HG03045 (cell line): ENCODE measurements around the gene GALNT10.

Source experiments
- ATAC-seq: cut with Tn5 transposase; IDR thresholded peaks from one replicate; pipeline ENCODE4 v1.9.1; 2021; ENCODE audit warnings: mild to moderate bottlenecking, moderate library complexity; ENCODE audit not compliant: unreplicated experiment

Gene GALNT10

DNA sequence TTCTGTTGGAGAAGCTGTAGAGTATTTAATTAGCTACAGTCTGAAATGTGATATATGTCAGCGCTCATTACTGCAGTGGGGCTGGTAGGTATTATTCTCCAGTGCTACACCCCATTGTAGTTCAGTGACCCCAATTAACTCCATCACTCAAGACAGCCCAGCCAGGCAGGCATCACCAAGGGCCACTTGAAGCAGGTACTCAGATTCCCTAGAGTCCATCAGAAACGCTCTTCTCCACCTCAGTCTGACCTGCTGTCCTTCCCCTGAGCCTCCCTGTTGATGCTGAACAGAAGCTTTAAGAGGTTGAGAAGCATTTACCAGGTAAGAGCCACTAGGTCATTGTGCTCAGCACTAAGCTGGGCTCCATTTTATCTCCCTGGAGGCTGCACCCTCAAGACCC is 71.8 kb downstream of the GALNT10 start:
- ATAC-seq, result no peak

DNA sequence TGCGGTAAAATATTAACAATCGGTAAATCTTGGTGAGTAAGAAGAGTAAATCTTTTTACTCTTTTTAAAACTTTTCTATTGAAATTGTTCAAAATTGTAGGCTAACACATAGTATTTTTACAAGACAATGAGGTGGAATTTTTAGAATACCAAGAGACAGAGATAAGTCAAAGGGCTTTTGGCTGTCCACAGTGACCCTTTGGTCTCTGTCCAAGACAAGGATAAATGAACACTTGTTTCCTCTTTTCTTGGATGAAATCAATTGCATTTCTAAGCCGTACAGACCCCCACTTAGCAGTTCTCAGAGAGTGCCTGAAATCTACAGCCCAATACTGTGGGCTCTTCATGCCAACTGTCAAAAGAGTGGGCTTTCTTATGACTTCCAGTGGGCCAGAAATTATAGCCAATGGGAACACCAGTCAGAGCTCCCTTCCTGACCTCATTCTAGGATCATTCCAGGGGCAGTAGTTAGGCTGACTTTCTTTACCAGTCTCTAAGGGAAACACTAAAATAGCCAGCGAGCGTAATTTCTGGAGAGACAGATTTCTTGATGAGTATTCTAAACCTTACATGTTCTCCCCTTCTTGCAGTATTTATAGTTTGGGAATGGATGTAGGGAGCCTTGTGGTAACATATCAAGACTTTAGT is 74.1 kb downstream of the GALNT10 start:
- ATAC-seq, result no peak

DNA sequence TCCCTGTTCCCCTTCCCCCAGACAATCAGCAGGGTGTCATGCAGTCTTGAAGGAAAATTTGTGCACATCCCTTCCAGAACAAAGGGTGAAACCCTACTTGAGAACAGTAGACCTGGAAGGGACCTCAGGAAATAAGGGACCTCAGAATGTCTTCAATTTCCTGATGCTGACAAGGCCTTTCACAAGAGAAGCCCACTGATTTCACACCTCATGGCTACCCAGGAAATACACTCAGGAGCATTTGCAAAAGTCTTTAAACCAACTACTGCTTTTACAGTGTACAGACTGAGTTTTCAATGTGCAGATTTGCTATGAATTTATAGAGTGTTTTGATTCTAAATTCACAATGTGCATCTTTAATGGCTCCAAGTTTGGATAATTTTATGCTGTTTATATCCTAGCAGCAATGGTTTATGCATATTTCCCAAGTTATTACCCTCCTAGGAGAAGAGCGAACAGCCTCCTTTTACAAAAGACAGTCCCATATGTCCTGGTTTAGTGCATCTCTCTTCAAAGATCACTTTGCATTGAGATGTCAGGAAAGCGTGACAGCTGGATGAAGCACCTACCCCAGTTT is 74.8 kb downstream of the GALNT10 start:
- ATAC-seq, result no peak

DNA sequence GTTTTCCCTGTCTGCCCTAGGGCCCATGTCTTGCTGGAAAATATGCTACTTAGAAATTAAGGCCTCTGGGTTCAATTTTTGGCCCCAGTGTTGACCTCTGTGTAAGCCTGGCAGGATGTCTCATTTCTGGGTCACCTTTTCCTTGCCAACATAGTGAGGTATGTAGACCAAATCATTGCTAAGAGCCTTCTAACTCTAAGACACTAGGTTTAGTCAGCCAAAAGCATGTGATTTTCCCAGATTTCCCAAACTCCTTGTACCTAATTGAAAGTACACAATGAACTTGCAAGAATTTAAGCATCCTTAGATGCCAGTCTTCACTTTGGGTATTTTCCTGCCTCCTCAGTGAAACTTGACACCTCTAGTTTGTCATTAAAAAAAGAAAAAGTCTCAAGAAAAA is 77.0 kb downstream of the GALNT10 start:
- no peak for ATAC-seq

DNA sequence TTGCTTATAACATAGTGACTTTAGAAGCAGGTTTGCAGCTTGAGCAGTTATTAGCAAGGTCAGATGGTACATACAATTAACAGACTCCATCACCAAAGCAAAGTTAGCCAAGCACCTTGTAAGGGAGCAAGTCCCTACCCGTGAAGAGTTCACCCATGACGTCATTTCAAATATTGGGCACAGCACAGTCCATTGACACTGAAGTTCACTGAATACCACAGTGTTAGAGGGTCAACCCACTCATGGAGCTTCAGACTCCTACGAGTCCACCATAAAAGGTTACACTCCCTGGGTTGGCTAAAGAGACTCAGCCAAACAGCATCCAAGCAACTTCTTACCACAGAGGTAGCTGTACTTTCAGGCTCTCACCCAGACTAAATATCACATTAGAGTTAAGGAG is 77.5 kb downstream of the GALNT10 start:
- ATAC-seq, result no peak

DNA sequence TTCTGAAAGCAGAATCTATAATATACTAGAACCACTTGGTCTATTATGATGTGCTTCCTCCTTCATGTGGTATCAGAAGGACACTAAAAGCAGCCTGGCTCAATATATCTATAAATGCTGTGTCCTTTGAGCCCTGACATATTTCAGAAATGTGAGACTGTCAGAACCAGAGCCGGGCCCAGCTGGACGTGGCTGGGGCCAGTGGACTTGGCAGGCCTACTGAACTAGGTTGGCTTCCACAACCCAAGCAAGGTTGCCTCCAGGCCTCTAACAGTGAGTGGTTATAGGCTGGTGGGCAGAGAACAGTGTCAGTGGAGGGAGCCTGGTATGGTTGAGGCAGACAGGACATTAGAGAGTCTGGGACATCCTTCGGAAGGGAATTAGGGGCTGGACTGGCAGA is 78.9 kb downstream of the GALNT10 start:
- no peak for ATAC-seq

DNA sequence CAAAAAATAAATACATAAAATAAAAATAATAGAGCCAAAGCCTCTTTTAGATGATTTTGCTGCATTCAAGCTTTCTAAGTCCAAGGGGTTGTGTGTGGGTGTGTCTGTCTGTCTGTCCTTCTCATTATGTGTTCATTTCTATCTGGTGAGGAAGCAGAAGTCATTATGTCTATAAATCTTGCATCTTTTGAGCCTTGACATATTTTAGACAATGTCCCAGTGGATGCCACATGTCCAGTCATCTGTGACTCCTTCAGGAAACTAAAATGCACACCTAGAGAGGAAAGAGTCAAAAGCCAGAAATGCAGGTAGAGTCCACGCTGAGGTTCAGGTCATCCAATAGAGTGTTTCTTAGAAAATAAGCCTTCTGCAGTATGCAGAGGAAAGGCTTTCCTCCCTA is 80.9 kb downstream of the GALNT10 start:
- no peak for ATAC-seq

DNA sequence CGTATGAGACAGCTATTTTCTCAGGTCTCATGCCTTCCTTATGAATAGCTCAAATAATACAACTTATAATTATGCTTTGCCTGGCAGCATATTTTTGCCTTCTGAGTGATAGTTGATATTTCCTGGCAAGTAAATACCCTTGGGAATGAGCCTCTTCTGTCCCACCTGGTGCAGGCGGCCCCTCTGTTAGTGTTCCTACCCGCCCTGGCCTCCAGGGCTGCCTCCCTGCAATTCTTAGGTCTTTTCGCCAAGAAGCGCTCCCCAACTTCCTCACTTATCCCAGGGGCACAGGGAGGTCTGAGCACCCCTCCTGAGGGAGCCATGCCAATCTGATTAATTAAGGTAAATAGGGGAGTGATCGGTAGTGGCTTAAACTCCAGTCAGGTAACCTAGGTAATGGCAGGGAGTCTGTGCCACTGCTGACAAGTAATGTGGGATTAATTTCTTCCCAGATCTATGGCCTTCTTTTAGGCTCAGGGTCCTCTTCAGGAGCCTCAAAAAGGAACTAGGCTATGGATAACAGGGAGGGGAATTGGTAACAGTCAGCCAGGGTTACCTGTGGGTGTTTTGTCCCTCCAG is 81.5 kb downstream of the GALNT10 start:
- no peak for ATAC-seq

DNA sequence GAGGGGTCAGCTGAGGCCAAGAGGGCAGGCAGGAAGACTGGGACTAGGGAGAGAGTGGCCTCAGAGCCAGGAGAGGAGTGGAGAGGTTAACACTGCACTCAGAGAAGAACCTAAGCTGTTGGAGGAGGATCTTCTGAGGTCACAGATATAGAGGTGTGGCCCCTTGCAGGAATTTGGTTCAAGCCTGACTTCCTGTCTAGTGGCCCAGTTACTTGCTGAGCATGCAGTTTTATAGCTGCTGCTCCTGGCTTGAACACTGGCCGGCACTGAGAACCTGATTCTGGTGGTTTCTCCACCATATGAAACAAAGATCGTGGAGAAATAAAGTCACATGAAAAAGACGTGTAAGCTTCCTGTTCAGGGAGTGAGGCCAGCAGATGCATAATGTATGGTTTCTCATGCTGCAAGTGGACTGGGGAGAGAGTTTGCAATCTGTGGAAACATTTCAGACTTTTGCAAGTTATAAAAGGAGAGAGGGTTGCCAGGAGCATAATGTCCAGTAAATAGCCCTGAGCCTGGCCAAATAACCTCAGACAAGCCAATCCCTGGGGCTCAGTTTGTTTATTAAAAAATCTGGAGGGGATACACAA is 82.6 kb downstream of the GALNT10 start:
- ATAC-seq, result peak; percentile 41

DNA sequence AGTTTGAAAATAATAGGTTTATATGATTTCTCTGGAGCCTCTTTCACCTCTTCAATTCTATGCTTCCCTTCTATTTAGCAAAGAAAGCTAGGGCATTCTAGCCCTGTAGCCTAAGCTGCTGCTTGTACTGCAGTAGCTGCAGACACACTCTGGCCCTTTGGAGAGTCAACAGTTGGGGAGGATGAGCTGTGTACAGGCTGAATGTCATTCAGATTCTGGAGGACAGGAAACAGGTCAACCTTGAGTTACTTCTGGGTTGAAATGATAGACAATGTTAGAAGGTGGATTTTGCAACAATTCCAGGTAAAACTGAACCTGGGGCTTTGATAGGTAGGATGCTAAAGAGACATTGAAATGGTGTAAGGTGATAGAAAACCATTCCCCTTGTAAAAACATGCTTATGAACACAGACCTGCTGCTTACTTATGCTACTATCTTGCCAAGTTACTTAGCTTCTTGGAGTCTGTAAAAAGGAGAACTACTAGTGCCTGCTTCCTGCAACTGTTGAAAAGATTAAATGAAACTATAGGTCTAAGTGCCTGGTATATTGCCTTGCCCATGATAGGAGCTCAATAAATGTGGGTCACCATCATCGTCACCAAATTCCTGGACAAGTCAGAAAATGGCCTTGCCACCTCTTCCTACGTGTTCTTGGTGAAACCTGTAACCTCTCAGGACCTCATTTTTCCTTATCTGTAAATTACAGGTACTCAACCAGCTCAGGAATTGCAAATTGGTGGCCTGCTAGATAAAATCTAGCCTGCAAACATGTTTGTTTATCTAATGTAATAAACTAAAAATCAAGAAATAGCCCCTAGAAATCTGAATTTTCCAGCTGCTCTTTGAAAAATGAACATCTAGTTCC is 83.7 kb downstream of the GALNT10 start:
- no peak for ATAC-seq

DNA sequence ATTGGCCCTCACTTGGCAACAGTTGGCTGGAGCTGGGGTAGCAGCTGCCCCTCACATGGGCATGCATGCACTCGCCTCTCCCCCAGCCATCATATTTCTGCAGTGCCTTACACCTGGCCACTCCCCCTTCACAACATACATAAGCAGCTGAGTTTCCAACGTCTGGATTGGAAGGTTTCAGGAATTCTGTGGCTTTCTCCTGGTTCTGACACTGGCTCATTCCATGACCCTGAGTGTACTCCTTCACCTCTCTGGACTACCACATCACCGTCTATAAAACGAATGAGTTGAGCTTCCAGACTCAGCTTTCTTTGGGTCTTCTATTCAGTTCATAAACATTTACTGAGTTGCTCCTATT is 84.3 kb downstream of the GALNT10 start:
- no peak for ATAC-seq

DNA sequence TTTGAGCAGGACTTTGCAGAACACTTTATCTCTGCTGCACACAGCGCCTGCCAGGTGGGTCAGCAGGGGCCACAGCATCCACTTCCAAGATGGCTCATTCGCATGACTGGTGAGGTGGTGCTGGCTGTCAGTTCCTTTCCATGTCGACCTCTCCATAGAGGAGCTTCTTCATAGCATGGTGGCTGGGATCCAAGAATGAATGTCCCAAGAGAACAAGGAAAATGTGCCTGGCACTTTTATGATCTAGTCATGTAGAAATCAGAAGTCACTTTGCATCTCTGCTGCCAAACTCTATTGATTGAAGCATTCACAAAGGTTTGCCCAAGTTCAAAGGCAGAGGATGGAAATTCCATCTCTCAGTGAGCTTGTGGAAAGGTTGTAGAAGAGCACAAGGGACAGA is 85.0 kb downstream of the GALNT10 start:
- no peak for ATAC-seq

DNA sequence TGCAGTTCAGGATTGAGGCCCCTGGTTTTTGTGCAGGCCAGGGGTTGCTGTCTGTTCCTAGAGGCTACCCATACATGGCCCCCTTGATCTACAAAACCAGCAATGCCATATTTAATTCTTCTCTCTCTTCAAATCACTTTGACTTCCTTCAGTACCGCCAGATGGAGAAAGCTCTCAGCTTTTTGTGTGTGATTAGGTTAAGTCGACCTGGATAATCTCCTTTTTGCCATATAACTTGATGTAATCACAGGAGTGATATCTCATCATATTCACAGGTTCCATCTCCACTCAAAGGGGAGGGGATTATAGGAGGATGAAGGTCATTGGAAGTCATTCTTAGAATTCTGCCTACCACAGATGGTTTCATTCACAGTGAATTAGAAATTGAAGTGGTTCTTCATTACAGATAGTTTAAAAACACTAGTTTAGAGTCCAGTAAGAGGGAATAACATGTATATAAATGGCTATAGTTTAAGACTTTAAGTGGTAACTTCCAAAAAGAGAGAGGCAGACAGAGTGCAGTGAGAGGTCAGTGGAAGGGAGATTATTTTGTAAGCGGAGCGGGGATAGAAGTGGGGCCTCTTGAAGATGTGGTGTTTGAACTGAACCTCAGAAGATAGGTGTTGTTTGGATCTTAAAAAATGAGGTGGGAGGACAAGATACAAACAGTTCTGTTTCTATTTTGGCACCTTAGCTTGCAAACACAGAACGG is 85.9 kb downstream of the GALNT10 start:
- no peak for ATAC-seq

DNA sequence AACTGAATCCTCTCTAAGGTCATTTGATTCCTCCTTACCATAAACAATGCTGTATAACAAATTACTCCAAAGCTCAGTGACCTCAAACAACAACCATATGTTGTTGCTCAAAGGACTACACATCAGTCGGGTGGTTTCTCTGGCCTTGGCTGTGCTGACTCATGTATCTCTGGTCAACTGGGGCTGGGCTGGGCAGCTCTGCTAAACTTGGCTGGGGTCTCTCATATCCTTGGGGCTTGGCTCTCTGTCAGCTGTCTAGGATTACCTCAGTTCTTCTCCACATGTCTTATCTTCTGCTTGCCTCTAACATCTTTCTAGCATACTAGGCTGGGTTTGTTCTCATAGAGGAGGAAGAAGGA is 86.4 kb downstream of the GALNT10 start:
- ATAC-seq, result no peak

DNA sequence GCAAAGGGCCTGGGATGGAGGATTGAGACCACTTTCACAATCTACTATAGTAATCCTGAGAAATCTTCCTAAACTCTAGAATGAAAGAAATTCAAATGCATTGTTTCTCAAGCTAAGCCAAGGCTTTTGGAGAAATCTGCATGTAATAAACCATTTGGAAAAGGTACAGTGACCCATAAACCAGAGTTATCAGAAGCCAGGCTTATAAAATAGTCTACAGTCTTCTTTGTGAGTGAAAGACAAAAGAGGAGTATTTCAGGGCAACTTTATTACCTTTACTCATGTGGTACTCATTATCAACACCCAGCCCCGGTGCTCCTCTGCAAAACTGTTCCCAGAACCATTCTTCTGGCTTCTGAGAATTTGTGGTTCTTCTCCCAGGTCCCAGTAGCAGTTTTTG is 87.0 kb downstream of the GALNT10 start:
- ATAC-seq, result no peak

DNA sequence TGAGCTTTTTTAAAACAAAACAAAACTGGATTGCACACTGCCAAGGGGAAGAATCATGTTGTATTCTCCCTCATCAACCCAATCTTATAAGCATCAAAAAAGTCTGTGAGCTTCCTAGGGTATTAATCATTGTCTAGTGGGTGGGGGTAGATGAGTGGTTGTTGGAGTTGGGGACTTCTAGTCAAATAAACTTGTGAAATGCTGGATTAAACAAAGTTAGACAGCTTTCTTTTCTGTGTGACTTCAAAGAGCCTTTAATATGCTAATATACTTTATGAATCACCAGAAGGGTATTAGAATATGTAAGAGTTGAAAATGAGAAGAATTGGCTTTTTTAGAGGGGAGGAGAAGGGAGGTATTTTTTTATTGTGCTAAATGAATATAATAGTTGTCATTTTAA is 87.7 kb downstream of the GALNT10 start:
- no peak for ATAC-seq

DNA sequence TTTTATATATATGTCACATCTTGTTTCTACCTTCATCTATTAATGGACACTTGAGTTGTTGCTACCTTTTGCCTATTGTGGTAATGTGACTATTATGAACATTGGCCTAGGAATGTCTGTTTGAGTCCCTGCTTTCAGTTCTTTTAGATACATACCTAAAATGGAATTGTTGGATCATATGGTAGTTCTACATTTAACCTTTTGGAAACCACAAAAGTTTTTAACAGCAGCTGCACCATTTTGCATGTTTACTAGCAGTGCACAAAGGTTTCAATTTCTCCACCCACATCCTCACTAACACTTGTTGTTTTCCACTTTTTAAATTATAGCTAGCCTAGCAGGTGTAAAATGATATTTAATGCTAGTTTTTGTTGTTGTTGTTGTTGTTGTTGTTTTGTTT is 88.4 kb downstream of the GALNT10 start:
- ATAC-seq, result peak; percentile 65

DNA sequence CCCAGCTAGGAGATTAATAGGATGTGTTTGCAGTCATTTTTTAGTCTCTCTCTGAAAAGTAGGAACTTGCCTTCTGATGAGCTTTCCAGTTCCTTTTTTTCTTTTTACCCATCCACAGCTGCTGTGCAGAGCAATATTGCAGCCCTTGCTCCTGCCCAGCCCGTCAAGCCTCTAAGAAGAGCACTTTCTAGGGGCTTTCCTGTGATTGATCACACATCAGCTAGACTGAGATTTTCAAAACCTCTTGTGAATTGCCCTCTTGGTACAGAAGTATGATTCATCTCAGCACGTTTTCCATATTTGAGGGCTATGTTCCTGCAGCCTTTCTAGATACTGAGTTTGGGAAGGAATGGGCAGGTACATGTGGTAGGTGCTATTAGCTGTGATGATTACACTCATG is 93.9 kb downstream of the GALNT10 start:
- peak; percentile 93 for ATAC-seq

DNA sequence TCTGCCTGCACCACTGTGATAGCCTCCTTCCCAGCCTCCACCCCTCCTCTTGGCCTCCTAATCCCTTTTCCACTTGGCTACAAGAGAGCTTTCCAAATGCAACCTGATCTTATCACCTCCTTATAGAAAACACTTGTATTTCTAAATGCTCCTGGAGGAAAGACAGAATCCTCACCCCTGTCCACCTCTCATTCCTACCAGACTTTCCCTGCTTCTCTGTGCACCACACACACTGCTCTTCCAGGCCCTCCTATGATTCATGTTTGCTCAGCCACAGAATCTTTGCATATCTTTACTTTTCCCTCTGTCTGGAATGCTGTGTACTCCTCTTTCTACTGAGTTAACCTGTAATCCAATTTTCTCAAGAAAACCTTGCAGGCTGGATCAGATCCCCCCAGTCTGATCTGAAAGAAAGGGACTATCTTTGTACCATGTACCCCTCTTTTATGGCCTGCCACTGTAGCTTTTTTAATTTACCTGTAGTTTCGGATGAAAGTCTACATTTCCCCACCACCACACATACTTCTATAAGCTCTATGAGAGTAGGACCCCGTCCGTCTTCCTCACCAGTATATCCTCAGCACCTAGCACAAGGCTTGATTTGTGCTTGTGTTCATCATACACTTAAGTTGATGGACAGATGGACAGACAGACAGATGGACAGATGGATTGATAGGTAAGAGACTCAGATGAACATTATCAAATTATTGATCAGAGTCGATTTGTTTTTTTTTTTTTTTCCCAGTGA is 95.3 kb downstream of the GALNT10 start:
- no peak for ATAC-seq

DNA sequence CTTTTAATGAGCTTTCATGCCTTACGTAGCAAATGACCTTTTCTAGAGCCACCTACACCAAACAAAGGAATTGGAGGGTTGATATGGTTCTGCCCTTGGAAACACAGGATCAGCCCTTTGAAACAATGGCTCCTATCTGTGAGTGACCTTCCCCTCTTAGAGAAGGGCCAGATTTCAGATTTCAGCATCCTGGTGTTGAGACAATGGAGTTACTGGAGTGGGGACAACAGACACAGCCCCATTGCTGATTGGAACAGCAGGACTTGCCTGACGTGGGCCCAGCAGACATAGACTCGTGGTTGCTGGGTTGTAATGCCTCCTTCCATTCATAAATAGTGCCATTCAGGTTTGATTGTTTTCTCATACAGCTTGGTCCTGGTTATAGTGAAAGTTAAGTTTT is 96.0 kb downstream of the GALNT10 start:
- ATAC-seq, result no peak
